GM23338 (cell line): Measurements from ENCODE around the gene ANKRD11.

Experiments used
- CREB1 ChIP-seq: fragments of 250-450 bp; sonication (Bioruptor Pico); IDR thresholded peaks from 2 replicates; pipeline ENCODE4 v1.5.0; 2020; ENCODE audit warnings: low read depth, mild to moderate bottlenecking, moderate library complexity
- CTCF ChIP-seq, 2 experiments: fragments of 200-600 bp in 1 of 2; sonication (generic) in 1 of 2; conservative IDR thresholded peaks; 2 replicates each; pipeline versions ENCODE4 v1.5.1 to v1.6.1; 2016 to 2017; ENCODE audit warnings: antibody characterized with exemption in 2 of 2, low read depth in 2 of 2, mild to moderate bottlenecking in 2 of 2, moderate library complexity in 1 of 2
- EZH2 ChIP-seq: fragments of 200-600 bp; sonication (generic); IDR thresholded peaks from one replicate; pipeline ENCODE4 v1.8.0; 2017; ENCODE audit warnings: antibody characterized with exemption, mild to moderate bottlenecking, low read depth; ENCODE audit not compliant: unreplicated experiment
- EZH2phosphoT487 ChIP-seq: fragments of 200-600 bp; sonication (generic); IDR thresholded peaks from one replicate; pipeline ENCODE4 v1.8.1; 2018; ENCODE audit warnings: antibody characterized with exemption; ENCODE audit not compliant: unreplicated experiment
- JUNB ChIP-seq: IDR thresholded peaks from one replicate; pipeline ENCODE4 v1.6.1; 2016; ENCODE audit warnings: antibody characterized with exemption; ENCODE audit not compliant: unreplicated experiment
- POLR2AphosphoS5 ChIP-seq: IDR thresholded peaks from 2 replicates; pipeline ENCODE4 v1.6.1; 2016; ENCODE audit warnings: antibody characterized with exemption, low read depth
- REST ChIP-seq: IDR thresholded peaks from one replicate; pipeline ENCODE4 v1.6.1; 2018; ENCODE audit warnings: antibody characterized with exemption; ENCODE audit not compliant: unreplicated experiment
- ZNF331 ChIP-seq: fragments of 250-450 bp; sonication (Bioruptor Pico); IDR thresholded peaks from 2 replicates; pipeline ENCODE4 v1.5.0; 2020; ENCODE audit warnings: low read depth, mild to moderate bottlenecking, moderate library complexity
- ZNF462 ChIP-seq: fragments of 250-450 bp; sonication (Bioruptor Pico); IDR thresholded peaks from 2 replicates; pipeline ENCODE4 v1.5.0; 2020; ENCODE audit warnings: mild to moderate bottlenecking, moderate library complexity

GRCh38 chr16:89275284-89275584 is 215.1 kb downstream of the ANKRD11 start:
- no peak for TF ChIP-seq EZH2
- no peak for TF ChIP-seq CTCF (conservative IDR thresholded peaks at IDR 0.05; ENCODE audit: low read depth in 2 of 2)
- TF ChIP-seq REST: no peak
- no peak for TF ChIP-seq EZH2phosphoT487
- no peak for TF ChIP-seq JUNB
- TF ChIP-seq CREB1 (CRISPR knock-in tag): no peak
- no peak for TF ChIP-seq POLR2AphosphoS5
- no peak for TF ChIP-seq ZNF462 (CRISPR knock-in tag)
- no peak for TF ChIP-seq ZNF331 (CRISPR knock-in tag)
